Chondrocyte (in vitro differentiated cells): Measurements from ENCODE around the gene ISG20. TPM values are rescaled to one million over a fixed set of nuclear protein-coding genes. Genes with fewer than 3 reads are reported as not detected.

Experiments
- DNase-seq: peaks from one replicate; pipeline ENCODE4 v3.0.0; 2021; ENCODE audit warnings: mixed read lengths, low spot score
- H3K27ac Mint-ChIP-seq: one replicate; pipeline ENCODE4 v1.8.0; 2021; ENCODE audit warnings: mild to moderate bottlenecking, moderate library complexity, mixed read lengths; ENCODE audit not compliant: unreplicated experiment
- H3K27me3 Mint-ChIP-seq: 2 replicates; pipeline ENCODE4 v1.8.0; 2021; ENCODE audit warnings: low read depth, mixed read lengths
- H3K36me3 Mint-ChIP-seq: 2 replicates; pipeline ENCODE4 v1.8.0; 2021; ENCODE audit warnings: low read depth, mixed read lengths
- H3K4me1 Mint-ChIP-seq: 2 replicates; pipeline ENCODE4 v1.8.0; 2021; ENCODE audit warnings: low read depth, mild to moderate bottlenecking, mixed read lengths
- H3K4me3 Mint-ChIP-seq: one replicate; pipeline ENCODE4 v1.8.0; 2021; ENCODE audit warnings: mild to moderate bottlenecking, moderate library complexity, mixed read lengths; ENCODE audit not compliant: unreplicated experiment
- H3K9me3 Mint-ChIP-seq: 2 replicates; pipeline ENCODE4 v1.8.0; 2021; ENCODE audit warnings: low read depth, mixed read lengths
- total RNA-seq: library from RNA; stranded (reverse); gene quantifications from 3 replicates; pipeline ENCODE4 v1.2.1, GENCODE V29; 2021
- TF ChIP-seq, protein P1 (sequence below): fragments of 200-600 bp; sonication (generic); IDR thresholded peaks from 2 replicates; pipeline ENCODE4 v1.5.0; 2021; ENCODE audit warnings: antibody characterized with exemption, mild to moderate bottlenecking, moderate library complexity

Gene ISG20
- total RNA-seq, 1 donor from 2014 or later, result 4.5 TPM

DNA sequence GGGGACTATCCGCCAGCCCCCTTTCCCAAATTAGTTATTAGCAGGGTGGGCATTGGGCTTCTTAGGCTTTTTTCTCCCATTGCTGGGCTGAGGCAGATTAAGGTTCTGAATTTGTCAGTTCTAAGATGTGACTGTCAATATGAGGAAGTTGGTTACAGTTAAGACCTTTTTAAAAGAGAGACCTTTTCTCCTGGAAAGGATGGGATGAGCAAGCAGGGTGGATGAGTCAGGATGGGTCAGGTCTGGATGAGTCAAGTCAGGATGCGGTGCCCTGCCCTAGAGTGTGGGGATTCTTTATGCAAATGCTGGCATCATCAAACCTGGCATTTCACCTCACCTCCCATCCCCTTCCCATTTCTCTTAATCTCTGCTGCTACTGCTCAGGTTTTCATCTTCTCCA, 15.8 kb upstream of the ISG20 start:
- peaks cover 50% of the 10 kb centered on the region for H3K4me1 Mint-ChIP-seq
- no peak for DNase-seq
- peak overlapping the region; percentile 84 for H3K4me3 Mint-ChIP-seq
- peak overlapping the region; percentile 95 for H3K27ac Mint-ChIP-seq
- H3K27me3 Mint-ChIP-seq, result no peaks in the 10 kb centered on the region
- TF ChIP-seq, protein P1, sequence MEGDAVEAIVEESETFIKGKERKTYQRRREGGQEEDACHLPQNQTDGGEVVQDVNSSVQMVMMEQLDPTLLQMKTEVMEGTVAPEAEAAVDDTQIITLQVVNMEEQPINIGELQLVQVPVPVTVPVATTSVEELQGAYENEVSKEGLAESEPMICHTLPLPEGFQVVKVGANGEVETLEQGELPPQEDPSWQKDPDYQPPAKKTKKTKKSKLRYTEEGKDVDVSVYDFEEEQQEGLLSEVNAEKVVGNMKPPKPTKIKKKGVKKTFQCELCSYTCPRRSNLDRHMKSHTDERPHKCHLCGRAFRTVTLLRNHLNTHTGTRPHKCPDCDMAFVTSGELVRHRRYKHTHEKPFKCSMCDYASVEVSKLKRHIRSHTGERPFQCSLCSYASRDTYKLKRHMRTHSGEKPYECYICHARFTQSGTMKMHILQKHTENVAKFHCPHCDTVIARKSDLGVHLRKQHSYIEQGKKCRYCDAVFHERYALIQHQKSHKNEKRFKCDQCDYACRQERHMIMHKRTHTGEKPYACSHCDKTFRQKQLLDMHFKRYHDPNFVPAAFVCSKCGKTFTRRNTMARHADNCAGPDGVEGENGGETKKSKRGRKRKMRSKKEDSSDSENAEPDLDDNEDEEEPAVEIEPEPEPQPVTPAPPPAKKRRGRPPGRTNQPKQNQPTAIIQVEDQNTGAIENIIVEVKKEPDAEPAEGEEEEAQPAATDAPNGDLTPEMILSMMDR, result no peak
- H3K9me3 Mint-ChIP-seq, result no peaks in the 10 kb centered on the region
- H3K36me3 Mint-ChIP-seq, result peaks cover 8% of the 10 kb centered on the region

DNA sequence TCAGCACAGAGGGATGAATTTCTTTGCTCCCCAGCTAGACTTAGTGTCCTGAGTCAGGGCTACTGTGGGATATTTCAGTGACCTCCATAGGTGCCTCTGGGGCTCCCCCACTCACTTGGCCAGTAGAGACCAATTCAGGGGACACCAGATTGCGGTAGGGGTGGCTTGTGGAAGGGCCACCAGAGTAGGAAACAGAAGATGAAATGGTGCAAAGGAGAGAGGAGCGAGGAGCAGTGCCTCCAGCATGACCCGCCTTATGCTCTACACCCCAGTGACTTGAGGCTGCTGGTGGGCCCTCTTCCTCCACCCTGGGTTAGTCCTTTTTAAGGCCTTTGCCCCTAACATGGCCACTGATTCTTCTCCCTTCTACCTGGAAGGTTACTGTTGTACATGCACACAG, 15.2 kb upstream of the ISG20 start:
- Mint-ChIP-seq H3K4me3 (peak overlapping the region; percentile 84), H3K9me3 (no peaks in the 10 kb centered on the region), H3K4me1 (peaks cover 53% of the 10 kb centered on the region), H3K36me3 (peaks cover 8% of the 10 kb centered on the region), H3K27ac (peak overlapping the region; percentile 95), H3K27me3 (no peaks in the 10 kb centered on the region)
- TF ChIP-seq, protein P1, result no peak
- DNase-seq, result no peak

DNA sequence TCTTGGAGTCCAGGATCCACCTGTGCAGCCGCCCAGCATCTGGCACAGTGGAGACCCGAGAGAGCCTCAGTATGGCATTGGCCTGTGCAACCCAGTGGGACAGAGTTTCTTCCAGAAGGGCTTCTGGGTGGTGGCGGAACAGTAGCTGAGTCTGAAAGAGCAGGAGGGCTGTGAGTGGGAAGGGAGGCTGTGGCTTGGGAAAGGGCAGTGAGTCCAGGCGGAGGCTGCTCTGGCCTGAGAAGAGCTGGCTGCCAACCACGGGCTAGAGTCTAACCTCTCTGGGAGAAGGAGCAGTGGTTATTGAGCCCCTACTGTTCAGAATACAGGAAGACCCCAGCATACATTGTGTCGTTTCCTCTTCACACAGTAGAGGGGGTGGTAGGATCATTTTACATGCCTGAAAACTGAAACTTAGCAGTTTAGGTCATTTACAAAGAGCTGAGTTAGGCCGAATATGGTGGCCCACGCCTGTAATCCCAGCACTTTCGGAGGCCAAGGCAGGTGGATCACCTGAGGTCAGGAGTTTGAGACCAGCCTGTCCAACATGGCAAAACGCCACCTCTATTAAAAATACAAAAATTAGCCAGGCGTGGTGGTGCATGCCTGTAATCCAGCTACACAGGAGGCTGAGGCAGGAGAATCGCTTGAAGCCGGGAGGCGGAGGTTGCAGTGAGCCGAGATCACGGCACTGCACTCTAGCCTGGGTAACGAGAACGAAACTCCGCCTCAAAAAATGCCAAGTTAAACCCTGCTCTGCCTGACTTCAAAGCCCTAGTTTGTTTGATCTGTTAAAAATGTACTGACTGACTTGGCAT, 14.5 kb upstream of the ISG20 start:
- DNase-seq, result no peak
- Mint-ChIP-seq H3K27me3 (no peaks in the 10 kb centered on the region), H3K36me3 (peaks cover 8% of the 10 kb centered on the region), H3K27ac (peak overlapping the region; percentile 95), H3K4me1 (peaks cover 53% of the 10 kb centered on the region), H3K9me3 (no peaks in the 10 kb centered on the region), H3K4me3 (peak overlapping the region; percentile 41)
- TF ChIP-seq, protein P1, result peak; percentile 74

DNA sequence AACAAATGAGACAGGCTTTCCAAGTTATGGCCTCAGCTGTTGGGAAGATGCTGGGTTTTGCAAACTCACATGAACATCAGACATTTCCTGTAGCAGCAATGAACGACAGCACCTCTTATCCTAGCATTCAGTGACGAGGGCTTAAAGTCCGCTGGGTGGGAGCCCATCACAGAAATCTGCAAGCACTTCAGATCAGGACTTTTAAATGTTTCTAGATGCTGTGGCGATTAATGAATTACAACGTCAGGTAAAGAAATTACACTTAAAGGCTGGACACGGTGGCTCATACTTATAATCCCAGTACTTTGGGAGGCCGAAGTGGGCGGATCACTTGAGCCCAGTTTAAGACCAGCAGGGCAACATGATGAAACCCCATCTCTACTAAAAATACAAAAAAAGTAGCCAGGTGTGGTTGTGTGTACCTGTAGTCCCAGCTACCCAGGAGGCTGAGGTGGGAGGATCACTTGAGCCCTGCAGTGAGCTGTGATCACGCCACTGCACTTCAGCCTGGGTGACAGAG, 13.8 kb upstream of the ISG20 start:
- peaks cover 15% of the 10 kb centered on the region for H3K36me3 Mint-ChIP-seq
- no peak overlapping the region for H3K4me3 Mint-ChIP-seq
- no peaks in the 10 kb centered on the region for H3K27me3 Mint-ChIP-seq
- H3K9me3 Mint-ChIP-seq, result no peaks in the 10 kb centered on the region
- peaks cover 59% of the 10 kb centered on the region for H3K4me1 Mint-ChIP-seq
- TF ChIP-seq, protein P1, result no peak
- H3K27ac Mint-ChIP-seq, result peak overlapping the region; percentile 22
- no peak for DNase-seq

- Mint-ChIP-seq H3K27ac (no peak overlapping the region), H3K36me3 (peaks cover 15% of the 10 kb centered on the region)
- DNase-seq, result no peak
Observed at GRCh38 chr15:88625943-88626741, 12.7 kb upstream of the ISG20 start.

More at GRCh38 chr15:88625943-88626741, 12.7 kb upstream of the ISG20 start:
- no peaks in the 10 kb centered on the region for H3K27me3 Mint-ChIP-seq
- peaks cover 58% of the 10 kb centered on the region for H3K4me1 Mint-ChIP-seq
- no peak overlapping the region for H3K4me3 Mint-ChIP-seq
- no peaks in the 10 kb centered on the region for H3K9me3 Mint-ChIP-seq
- TF ChIP-seq, protein P1, result no peak
